K562 (cell line): Measurements from ENCODE around the gene PRSS27.

Experiments used
- ATF1 ChIP-seq, 2 experiments: fragments of 450-650 bp in 1 of 2; IDR thresholded peaks; 2 replicates each; pipeline ENCODE4 v1.6.1; 2016; ENCODE audit warnings: missing compliant biosample characterization in 1 of 2, missing genetic modification characterization in 1 of 2
- MBD2 ChIP-seq: sonication (generic); IDR thresholded peaks from 2 replicates; pipeline ENCODE4 v1.6.1; 2016; ENCODE audit warnings: low read depth, borderline replicate concordance
- MXI1 ChIP-seq: IDR thresholded peaks from 2 replicates; pipeline ENCODE4 v1.6.1; 2011; ENCODE audit warnings: low read depth, mild to moderate bottlenecking, improper control_type of control experiment, low read length
- PHF20 ChIP-seq: fragments of 450-650 bp; IDR thresholded peaks from 2 replicates; pipeline ENCODE4 v1.6.1; 2018; ENCODE audit not compliant: partially characterized antibody
- PTRF ChIP-seq: fragments of 450-650 bp; IDR thresholded peaks from 2 replicates; pipeline ENCODE4 v1.6.1; 2016; ENCODE audit warnings: mild to moderate bottlenecking, missing genetic modification characterization, missing compliant biosample characterization
- RCOR1 ChIP-seq, 2 experiments: IDR thresholded peaks; 2 replicates each; pipeline ENCODE4 v1.6.1; 2012; ENCODE audit warnings: low read depth in 2 of 2, low read length in 2 of 2, borderline replicate concordance in 1 of 2, improper control_type of control experiment in 1 of 2
- RFX5 ChIP-seq: IDR thresholded peaks from 2 replicates; pipeline ENCODE4 v1.6.1; 2011; ENCODE audit warnings: low read depth, mild to moderate bottlenecking, improper control_type of control experiment, low read length
- RFX7 ChIP-seq: fragments of 250-450 bp; sonication (Bioruptor Pico); IDR thresholded peaks from 2 replicates; pipeline ENCODE4 v1.5.1; 2021; ENCODE audit warnings: mild to moderate bottlenecking
- ZNF124 ChIP-seq: sonication (generic); formaldehyde crosslinking; IDR thresholded peaks from 2 replicates; pipeline ENCODE4 v1.8.1; 2022; ENCODE audit warnings: missing genetic modification reagents
- ZNF518B ChIP-seq: fragments of 250-450 bp; sonication (Bioruptor Pico); IDR thresholded peaks from 2 replicates; pipeline ENCODE4 v1.5.0; 2021; ENCODE audit warnings: mild to moderate bottlenecking, moderate library complexity
- TF ChIP-seq, protein P1 (sequence below), 3 experiments: IDR thresholded peaks in 2 of 3; conservative IDR thresholded peaks in 1 of 3; 2 replicates each; pipeline ENCODE4 v1.5.1; 2011 to 2012; ENCODE audit warnings: low read length in 3 of 3, mild to moderate bottlenecking in 3 of 3, control low read depth in 2 of 3, improper control_type of control experiment in 1 of 3, inconsistent platforms in 1 of 3, low read depth in 1 of 3, mixed read lengths in 1 of 3, moderate library complexity in 1 of 3; ENCODE audit not compliant: insufficient read depth in 2 of 3
- TF ChIP-seq, protein P2 (sequence below): fragments of 250-450 bp; sonication (Bioruptor Pico); IDR thresholded peaks from 2 replicates; pipeline ENCODE4 v1.4.0; 2020; ENCODE audit warnings: borderline replicate concordance
- TF ChIP-seq, protein P3 (sequence below): fragments of 200-800 bp; sonication (Bioruptor generic); IDR thresholded peaks from 2 replicates; pipeline ENCODE4 v1.6.1; 2017; ENCODE audit warnings: missing genetic modification characterization, missing compliant biosample characterization

GRCh38 chr16:2768403-2769089 is 48.5 kb upstream of the PRSS27 start:
- TF ChIP-seq ZNF124 (CRISPR knock-in tag) (no peak), RFX7 (CRISPR knock-in tag) (no peak), RCOR1 (IDR thresholded peaks at IDR 0.05; ENCODE audit: borderline replicate concordance in 1 of 2, low read depth in 2 of 2, low read length in 2 of 2) (no peak), ZNF518B (no peak), ATF1 (CRISPR knock-in tag; IDR thresholded peaks at IDR 0.05) (no peak), ATF1 (tag; IDR thresholded peaks at IDR 0.05) (no peak), RFX5 (no peak), PHF20 (no peak), MXI1 (no peak), MBD2 (no peak), PTRF (no peak)
- TF ChIP-seq, protein P1, sequence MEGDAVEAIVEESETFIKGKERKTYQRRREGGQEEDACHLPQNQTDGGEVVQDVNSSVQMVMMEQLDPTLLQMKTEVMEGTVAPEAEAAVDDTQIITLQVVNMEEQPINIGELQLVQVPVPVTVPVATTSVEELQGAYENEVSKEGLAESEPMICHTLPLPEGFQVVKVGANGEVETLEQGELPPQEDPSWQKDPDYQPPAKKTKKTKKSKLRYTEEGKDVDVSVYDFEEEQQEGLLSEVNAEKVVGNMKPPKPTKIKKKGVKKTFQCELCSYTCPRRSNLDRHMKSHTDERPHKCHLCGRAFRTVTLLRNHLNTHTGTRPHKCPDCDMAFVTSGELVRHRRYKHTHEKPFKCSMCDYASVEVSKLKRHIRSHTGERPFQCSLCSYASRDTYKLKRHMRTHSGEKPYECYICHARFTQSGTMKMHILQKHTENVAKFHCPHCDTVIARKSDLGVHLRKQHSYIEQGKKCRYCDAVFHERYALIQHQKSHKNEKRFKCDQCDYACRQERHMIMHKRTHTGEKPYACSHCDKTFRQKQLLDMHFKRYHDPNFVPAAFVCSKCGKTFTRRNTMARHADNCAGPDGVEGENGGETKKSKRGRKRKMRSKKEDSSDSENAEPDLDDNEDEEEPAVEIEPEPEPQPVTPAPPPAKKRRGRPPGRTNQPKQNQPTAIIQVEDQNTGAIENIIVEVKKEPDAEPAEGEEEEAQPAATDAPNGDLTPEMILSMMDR (IDR thresholded peaks at IDR 0.05 in 2 of 3, conservative IDR thresholded peaks at IDR 0.05 in 1 of 3; ENCODE audit: insufficient read depth in 2 of 3, low read depth in 1 of 3, low read length in 3 of 3) = no peak
- TF ChIP-seq, protein P2, sequence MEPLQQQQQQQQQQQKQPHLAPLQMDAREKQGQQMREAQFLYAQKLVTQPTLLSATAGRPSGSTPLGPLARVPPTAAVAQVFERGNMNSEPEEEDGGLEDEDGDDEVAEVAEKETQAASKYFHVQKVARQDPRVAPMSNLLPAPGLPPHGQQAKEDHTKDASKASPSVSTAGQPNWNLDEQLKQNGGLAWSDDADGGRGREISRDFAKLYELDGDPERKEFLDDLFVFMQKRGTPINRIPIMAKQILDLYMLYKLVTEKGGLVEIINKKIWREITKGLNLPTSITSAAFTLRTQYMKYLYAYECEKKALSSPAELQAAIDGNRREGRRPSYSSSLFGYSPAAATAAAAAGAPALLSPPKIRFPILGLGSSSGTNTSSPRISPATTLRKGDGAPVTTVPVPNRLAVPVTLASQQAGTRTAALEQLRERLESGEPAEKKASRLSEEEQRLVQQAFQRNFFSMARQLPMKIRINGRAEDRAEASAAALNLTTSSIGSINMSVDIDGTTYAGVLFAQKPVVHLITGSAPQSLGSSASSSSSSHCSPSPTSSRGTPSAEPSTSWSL (CRISPR knock-in tag) = no peak
- TF ChIP-seq, protein P3, sequence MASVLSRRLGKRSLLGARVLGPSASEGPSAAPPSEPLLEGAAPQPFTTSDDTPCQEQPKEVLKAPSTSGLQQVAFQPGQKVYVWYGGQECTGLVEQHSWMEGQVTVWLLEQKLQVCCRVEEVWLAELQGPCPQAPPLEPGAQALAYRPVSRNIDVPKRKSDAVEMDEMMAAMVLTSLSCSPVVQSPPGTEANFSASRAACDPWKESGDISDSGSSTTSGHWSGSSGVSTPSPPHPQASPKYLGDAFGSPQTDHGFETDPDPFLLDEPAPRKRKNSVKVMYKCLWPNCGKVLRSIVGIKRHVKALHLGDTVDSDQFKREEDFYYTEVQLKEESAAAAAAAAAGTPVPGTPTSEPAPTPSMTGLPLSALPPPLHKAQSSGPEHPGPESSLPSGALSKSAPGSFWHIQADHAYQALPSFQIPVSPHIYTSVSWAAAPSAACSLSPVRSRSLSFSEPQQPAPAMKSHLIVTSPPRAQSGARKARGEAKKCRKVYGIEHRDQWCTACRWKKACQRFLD (CRISPR knock-in tag) = no peak
